ENCODE measurements around the gene RCBTB2.

The RCBTB2 gene

GRCh38 chr13:48556817-48557216 lies 23.9 kb upstream of the RCBTB2 start:
- H3K36me3 ChIP-seq (ENCODE audit: control insufficient read depth in 2 of 2, insufficient read depth in 1 of 2, low read length in 2 of 2), result no peaks in the 10 kb centered on the region
- no peak overlapping the region for H3K27ac ChIP-seq (ENCODE audit: extremely low read depth, low read depth, low read length)
- no peaks in the 10 kb centered on the region for H3K4me1 ChIP-seq (ENCODE audit: control insufficient read depth, insufficient read depth, low read length)
- TF ChIP-seq ZNF221 (tag by site-specific recombination; IDR thresholded peaks at IDR 0.05; ENCODE audit: borderline replicate concordance), result no peak
- no peak for TF ChIP-seq GLI4 (tag by site-specific recombination; IDR thresholded peaks at IDR 0.05)
- TF ChIP-seq GLIS2 (tag by site-specific recombination; IDR thresholded peaks at IDR 0.05), result no peak
- no peak for TF ChIP-seq ZNF747 (tag by site-specific recombination; IDR thresholded peaks at IDR 0.05)
- no peak for TF ChIP-seq PRDM1 (tag by site-specific recombination; IDR thresholded peaks at IDR 0.05)
- TF ChIP-seq ZNF114 (tag by site-specific recombination; IDR thresholded peaks at IDR 0.05), result no peak
- no peak for TF ChIP-seq HIC1 (tag by site-specific recombination; IDR thresholded peaks at IDR 0.05)
- no peak overlapping the region for H3K4me3 ChIP-seq (ENCODE audit: low read depth, low read length)
- H3K9me3 ChIP-seq (ENCODE audit: control insufficient read depth, insufficient read depth, low read depth, low read length), result no peaks in the 10 kb centered on the region
- ChIA-PET CTCF (no interaction called here), POLR2A (no interaction called here)

GRCh38 chr13:48555441-48555840 lies 22.6 kb upstream of the RCBTB2 start:
- ChIA-PET CTCF (no interaction called here), POLR2A (no interaction called here)
- Histone ChIP-seq H3K27ac (ENCODE audit: extremely low read depth, low read depth, low read length) (no peak overlapping the region), H3K4me3 (ENCODE audit: low read depth, low read length) (no peak overlapping the region), H3K4me1 (ENCODE audit: control insufficient read depth, insufficient read depth, low read length) (no peaks in the 10 kb centered on the region), H3K9me3 (ENCODE audit: control insufficient read depth, insufficient read depth, low read depth, low read length) (no peaks in the 10 kb centered on the region), H3K36me3 (ENCODE audit: control insufficient read depth in 2 of 2, insufficient read depth in 1 of 2, low read length in 2 of 2) (no peaks in the 10 kb centered on the region)
- TF ChIP-seq ZNF341 (tag by site-specific recombination; IDR thresholded peaks at IDR 0.05; ENCODE audit: low read depth) (no peak), HOXC10 (CRISPR knock-in tag; IDR thresholded peaks at IDR 0.05) (no peak), ZNF18 (tag by site-specific recombination; IDR thresholded peaks at IDR 0.05) (no peak), ZNF600 (tag by site-specific recombination; IDR thresholded peaks at IDR 0.05) (no peak)

GRCh38 chr13:48551329-48551728 lies 18.4 kb upstream of the RCBTB2 start:
- TF ChIP-seq ZNF548 (tag by site-specific recombination; IDR thresholded peaks at IDR 0.05), result no peak
- peak; percentile 71 for TF ChIP-seq SETDB1 (IDR thresholded peaks at IDR 0.05; ENCODE audit: insufficient read length, low read length)
- peak; percentile 25; the same call in 1 of the 2 replicates for TF ChIP-seq TRIM28 (IDR thresholded peaks at IDR 0.05; ENCODE audit: borderline replicate concordance, low read length)
- H3K36me3 ChIP-seq (ENCODE audit: control insufficient read depth in 2 of 2, insufficient read depth in 1 of 2, low read length in 2 of 2), result no peaks in the 10 kb centered on the region
- ChIA-PET CTCF (no interaction called here), POLR2A (no interaction called here)
- no peaks in the 10 kb centered on the region for H3K9me3 ChIP-seq (ENCODE audit: control insufficient read depth, insufficient read depth, low read depth, low read length)
- H3K4me3 ChIP-seq (ENCODE audit: low read depth, low read length), result no peak overlapping the region
- H3K4me1 ChIP-seq (ENCODE audit: control insufficient read depth, insufficient read depth, low read length), result no peaks in the 10 kb centered on the region
- H3K27ac ChIP-seq (ENCODE audit: extremely low read depth, low read depth, low read length), result no peak overlapping the region

- ChIA-PET POLR2A (no interaction called here), CTCF (no interaction called here)
- no peaks in the 10 kb centered on the region for H3K36me3 ChIP-seq (ENCODE audit: control insufficient read depth in 2 of 2, insufficient read depth in 1 of 2, low read length in 2 of 2)
- H3K4me3 ChIP-seq (ENCODE audit: low read depth, low read length), result no peak overlapping the region
- no peaks in the 10 kb centered on the region for H3K4me1 ChIP-seq (ENCODE audit: control insufficient read depth, insufficient read depth, low read length)
- no peak overlapping the region for H3K27ac ChIP-seq (ENCODE audit: extremely low read depth, low read depth, low read length)
- no peaks in the 10 kb centered on the region for H3K9me3 ChIP-seq (ENCODE audit: control insufficient read depth, insufficient read depth, low read depth, low read length)
- TF ChIP-seq ZBTB8A (tag by site-specific recombination; IDR thresholded peaks at IDR 0.05) (no peak), ZNF621 (tag by site-specific recombination; IDR thresholded peaks at IDR 0.05) (no peak), ZNF501 (tag by site-specific recombination; IDR thresholded peaks at IDR 0.05) (no peak), YY2 (tag by site-specific recombination; IDR thresholded peaks at IDR 0.05) (no peak), ZNF610 (tag by site-specific recombination; IDR thresholded peaks at IDR 0.05; ENCODE audit: borderline replicate concordance) (no peak), ZNF623 (tag by site-specific recombination; IDR thresholded peaks at IDR 0.05) (no peak)
These were observed 16.8 kb upstream of the RCBTB2 start for GRCh38 chr13:48549658-48550057.
